Stromal cell of bone marrow (primary cell): ENCODE results near the gene SF3B5.
"Not testable (repeated sequence)": the region's sequence is repeated elsewhere in the genome, so short reads cannot be mapped to it uniquely, and the experiment has no call there.

Experiments
- DNase-seq: peaks from one replicate; pipeline ENCODE4 v3.0.0-alpha.2; 2012; ENCODE audit warnings: low read depth

Gene SF3B5

GRCh38 chr6:144095134-144096002 lies at the start of gene SF3B5:
Gene SF3B5 (minus strand): TSS chr6:144095573. CDS start chr6:144095497, 76 bp downstream.
- peak; percentile 100 for DNase-seq

GRCh38 chr6:144144996-144145395 lies 49.6 kb upstream of the SF3B5 start:
- DNase-seq = no peak

DNA sequence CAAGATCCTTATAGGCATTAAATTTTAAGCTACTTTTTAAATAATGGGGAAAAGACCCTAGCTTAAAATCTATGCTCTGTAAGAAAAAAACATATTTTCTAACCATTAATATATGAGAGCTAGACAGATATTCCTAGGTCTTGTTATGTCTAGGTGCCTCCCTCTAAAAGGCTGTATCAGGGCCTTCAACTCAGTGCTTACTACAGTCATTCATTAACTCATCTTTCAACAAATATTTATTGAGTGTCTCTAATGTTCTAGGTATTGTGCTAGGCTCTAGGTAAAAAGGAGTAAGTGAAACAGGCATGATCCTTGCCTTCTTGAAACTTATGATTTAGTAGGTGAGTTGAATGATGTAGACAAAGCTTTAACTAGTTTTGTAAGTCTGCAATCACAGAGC lies 48.5 kb upstream of the SF3B5 start:
- DNase-seq = no peak

DNA sequence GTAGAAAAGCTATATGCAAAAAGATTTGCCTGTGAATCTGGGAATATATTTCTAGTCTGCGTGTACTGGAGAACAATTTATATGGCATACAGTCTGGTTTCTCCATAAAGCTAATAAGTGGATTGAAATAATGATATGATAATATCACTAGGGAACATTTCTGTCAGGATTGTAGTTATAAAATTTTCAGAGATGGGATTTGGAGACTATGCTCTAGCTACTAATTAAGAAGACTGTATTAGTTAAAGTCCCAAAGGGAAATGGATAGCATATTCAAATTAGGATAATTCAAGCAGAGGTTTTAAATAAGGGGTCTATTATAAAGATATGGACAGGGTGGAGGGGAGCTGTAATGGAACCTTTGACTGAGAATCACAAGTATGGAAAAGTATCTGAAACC lies 47.7 kb upstream of the SF3B5 start:
- no peak for DNase-seq

DNA sequence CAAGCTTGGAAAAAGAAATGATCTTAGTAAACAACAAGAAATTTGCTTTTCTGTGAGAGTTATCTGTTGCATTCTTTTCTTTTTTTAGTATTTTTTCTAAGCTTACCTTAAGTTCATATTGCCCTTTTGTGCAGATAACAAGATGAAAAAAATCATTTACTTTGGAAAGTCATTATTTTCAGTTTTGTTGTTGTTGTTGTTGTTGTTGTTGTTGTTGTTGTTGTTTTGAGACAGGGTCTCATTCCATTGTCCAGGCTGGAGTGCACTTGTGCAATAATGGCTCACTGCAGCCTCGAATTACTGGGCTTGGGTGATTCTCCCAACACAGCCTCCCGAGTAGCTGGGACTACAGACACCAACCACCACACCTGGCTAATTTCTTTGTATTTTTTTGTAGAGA lies 46.1 kb upstream of the SF3B5 start:
- no peak for DNase-seq

- no peak for DNase-seq
Measured at GRCh38 chr6:144140867-144141266, 45.5 kb upstream of the SF3B5 start.

DNA sequence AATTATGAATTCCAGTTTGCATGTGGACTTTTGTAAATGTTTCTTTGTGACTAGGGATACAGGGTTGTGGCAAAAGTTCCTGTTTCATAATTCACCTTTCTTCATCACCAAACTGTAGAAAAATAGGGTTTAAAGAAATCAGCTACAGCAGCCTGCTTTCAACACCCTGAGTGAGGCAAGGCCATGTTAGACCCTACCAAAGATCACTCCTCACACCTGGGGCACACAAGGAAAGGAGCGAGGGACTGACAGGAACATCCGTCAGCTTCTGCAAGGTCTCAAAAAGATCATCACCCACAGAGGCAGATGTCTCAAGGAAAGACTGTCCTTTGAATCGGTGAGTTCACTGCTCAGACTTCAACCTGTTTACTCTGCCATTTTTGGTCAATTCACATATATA lies 44.4 kb upstream of the SF3B5 start:
- DNase-seq = no peak

DNA sequence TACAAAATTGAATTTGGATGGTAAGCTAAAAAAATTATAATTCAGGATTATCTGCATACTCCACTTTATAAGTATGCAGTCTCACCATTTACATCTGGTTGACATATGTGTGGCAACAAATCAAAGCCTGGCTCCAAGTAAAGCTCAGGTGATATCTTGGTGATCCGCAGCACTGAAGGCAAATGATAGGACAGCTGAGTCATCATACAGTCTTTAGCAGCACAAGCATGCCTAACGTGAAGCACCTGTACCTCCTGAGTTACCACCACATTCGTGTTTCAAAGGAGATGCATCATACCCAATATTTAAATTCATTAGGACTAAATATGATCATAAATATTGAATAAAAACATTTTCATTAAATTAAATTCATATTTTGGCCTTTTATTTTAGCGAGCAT lies 43.2 kb upstream of the SF3B5 start:
- DNase-seq = no peak

GRCh38 chr6:144134737-144135136 lies 39.4 kb upstream of the SF3B5 start:
- no peak for DNase-seq

- DNase-seq = no peak
Measured at GRCh38 chr6:144134176-144134575, 38.8 kb upstream of the SF3B5 start.

- no peak for DNase-seq
Measured at GRCh38 chr6:144133225-144133821, 38.0 kb upstream of the SF3B5 start.

DNA sequence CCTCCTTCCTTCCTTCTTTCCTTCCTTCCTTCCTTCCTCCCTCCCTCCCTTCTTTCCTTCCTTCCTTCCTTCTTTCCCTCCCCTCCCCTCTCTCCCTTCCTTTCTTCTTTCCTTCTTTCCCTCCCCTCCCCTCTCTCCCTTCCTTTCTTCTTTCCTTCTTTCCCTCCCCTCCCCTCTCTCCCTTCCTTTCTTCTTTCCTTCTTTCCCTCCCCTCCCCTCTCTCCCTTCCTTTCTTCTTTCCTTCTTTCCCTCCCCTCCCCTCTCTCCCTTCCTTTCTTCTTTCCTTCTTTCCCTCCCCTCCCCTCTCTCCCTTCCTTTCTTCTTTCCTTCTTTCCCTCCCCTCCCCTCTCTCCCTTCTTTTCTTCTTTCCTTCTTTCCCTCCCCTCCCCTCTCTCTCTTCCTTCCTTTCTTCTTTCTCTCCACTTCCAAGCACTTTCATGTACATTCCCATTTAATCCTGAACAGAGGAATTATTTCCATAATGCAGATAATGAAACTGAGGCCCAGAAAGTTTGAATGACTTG lies 36.9 kb upstream of the SF3B5 start:
- DNase-seq = not testable (repeated sequence)

DNA sequence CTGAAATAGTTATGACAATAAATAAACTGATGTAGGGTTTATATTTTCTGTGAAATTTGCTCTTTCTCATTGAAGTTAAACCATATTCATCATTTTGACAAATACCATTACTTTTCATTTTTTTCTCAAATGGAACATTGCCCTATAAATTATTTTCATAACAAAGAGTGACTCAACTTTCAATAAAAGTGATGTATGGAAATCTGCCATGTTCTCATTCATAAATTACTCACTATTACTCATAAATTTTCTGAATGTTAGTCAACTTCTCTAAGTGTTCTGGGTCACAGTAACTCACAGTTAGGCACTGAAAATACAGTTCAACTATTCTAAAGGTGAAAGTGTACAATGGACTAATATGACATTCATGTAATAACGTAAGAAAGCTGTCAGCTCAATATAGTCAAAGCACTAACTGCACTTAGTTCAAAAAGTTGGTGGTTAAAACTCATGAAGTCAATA lies 35.9 kb upstream of the SF3B5 start:
- DNase-seq = peak; percentile 75

DNA sequence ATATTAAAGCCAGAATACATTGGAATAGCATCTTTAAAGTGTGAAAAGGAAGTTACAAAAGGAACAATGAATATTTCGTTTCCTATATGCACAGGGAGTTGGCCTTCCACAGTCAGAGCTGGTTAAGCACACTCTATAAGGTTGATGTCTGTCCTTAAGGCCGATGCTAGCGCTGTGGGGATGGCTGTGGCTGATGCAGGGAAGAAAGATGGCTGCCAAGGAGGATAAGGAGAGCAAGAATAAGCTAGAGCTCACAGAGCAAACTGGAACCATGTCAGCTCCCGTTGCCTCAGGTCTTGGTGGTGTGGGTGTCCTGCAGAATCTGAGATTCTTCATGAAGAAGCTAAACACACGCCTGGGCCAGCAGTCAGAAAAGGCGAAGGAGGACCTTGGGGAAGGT lies 34.1 kb upstream of the SF3B5 start:
- DNase-seq = no peak

- DNase-seq = no peak
Measured at GRCh38 chr6:144127097-144127496, 31.7 kb upstream of the SF3B5 start.

- DNase-seq = no peak
Measured at GRCh38 chr6:144123836-144124235, 28.5 kb upstream of the SF3B5 start.

DNA sequence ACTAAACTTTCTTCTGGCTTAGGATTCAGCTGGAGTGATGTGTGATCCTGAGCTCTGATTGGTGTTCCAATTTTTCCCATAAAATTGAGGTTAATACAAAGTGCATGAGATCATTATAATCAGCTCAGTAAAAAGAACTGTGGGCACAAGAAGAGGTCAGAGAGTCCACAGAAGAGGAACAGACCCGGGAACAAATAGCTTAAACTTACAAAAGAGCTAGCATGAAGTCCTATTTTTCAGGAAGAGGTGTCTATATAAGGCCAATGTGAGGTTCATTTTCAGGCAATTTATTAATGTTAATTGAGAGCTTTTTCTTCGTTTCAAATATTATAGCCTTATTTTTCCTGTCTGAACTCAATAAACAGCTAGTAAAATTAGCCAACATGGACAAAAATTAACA lies 28.0 kb upstream of the SF3B5 start:
- no peak for DNase-seq

DNA sequence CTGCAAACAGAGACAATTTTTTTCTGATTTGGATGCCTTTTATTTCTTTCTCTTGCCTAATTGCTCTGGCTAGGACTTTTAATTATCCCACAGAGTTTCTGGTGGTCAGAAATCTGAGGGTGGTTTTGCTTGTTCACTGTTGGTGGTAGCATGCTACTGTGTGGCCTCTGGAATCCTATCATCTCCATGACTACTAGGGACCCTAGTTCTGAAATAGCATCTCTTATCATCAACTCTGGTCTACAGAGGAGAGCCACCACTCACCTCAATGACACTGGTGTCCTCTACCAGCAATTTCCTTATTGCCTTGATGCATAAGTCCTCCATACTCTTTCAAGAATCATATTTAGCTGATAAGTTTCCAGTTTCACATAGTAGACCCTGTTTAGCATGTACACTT lies 27.5 kb upstream of the SF3B5 start:
- DNase-seq = no peak

- no peak for DNase-seq
Measured at GRCh38 chr6:144119376-144119775, 24.0 kb upstream of the SF3B5 start.

DNA sequence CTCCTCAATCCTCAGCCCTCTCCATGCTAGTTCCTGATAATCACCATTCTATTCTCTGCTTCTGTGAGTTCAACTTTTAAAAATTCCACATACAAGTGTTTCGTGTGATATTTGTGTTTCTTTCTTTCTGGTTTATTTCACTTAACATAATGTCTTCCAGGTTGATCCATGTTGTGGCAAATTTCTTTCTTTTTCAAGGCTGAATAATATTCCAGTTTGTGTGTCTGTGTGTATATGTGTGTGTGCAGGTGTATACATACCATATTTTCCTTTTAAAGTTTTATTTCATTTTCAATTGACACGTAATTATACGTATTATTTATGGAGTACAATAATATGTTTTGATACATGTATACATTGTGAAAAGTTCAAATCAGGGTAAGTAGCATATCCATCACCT lies 19.8 kb upstream of the SF3B5 start:
- no peak for DNase-seq

DNA sequence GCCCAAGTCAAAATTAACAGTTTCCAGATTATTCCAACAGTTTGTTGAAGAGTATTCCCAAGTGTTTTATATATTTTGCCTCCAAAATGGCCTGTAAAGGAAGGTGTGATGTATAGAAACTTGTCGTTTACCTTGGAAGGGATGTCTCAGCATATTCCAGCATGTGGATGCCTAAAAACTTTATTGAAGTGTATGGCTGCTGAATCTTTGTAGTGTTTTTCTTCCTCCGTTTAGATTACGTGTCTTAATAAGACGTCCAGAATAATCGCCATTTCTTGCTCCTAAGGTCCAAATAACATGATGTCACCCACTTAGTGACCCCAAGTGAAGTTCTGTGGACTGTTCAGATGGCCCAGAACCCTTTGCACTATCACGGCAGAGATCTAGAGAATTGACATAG lies 18.0 kb upstream of the SF3B5 start:
- DNase-seq = no peak

- DNase-seq = no peak
Measured at GRCh38 chr6:144110210-144110609, 14.8 kb upstream of the SF3B5 start.

DNA sequence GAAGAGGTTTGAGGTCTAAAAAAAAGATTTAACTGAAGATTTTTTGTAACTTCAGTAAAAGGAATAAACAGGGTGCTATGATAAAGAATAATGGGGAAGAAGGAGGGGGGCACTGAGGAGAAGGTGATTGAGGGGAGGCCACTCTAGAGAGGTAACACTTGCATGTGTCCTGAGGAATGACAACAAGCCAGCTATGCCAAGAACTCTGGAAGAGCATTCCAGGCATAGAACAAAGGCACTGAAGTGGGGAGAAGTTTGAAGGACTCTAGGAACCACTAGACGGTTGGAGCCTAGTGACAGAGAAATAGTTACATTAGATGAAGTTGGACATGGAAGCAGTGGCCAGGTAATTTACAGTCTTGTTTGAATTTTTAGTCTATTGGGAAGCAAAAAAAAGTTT lies 10.8 kb upstream of the SF3B5 start:
- no peak for DNase-seq
